HS-5 (cell line): ENCODE data around the gene ELP2.
"Not testable (repeated sequence)": the region's sequence is repeated elsewhere in the genome, so short reads cannot be mapped to it uniquely, and the experiment has no call there.

ENCODE experiments used
- DNase-seq: peaks from one replicate; pipeline ENCODE4 v3.0.0-alpha.2; 2012; ENCODE audit warnings: low read depth

The ELP2 gene, protein sequence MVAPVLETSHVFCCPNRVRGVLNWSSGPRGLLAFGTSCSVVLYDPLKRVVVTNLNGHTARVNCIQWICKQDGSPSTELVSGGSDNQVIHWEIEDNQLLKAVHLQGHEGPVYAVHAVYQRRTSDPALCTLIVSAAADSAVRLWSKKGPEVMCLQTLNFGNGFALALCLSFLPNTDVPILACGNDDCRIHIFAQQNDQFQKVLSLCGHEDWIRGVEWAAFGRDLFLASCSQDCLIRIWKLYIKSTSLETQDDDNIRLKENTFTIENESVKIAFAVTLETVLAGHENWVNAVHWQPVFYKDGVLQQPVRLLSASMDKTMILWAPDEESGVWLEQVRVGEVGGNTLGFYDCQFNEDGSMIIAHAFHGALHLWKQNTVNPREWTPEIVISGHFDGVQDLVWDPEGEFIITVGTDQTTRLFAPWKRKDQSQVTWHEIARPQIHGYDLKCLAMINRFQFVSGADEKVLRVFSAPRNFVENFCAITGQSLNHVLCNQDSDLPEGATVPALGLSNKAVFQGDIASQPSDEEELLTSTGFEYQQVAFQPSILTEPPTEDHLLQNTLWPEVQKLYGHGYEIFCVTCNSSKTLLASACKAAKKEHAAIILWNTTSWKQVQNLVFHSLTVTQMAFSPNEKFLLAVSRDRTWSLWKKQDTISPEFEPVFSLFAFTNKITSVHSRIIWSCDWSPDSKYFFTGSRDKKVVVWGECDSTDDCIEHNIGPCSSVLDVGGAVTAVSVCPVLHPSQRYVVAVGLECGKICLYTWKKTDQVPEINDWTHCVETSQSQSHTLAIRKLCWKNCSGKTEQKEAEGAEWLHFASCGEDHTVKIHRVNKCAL

DNA sequence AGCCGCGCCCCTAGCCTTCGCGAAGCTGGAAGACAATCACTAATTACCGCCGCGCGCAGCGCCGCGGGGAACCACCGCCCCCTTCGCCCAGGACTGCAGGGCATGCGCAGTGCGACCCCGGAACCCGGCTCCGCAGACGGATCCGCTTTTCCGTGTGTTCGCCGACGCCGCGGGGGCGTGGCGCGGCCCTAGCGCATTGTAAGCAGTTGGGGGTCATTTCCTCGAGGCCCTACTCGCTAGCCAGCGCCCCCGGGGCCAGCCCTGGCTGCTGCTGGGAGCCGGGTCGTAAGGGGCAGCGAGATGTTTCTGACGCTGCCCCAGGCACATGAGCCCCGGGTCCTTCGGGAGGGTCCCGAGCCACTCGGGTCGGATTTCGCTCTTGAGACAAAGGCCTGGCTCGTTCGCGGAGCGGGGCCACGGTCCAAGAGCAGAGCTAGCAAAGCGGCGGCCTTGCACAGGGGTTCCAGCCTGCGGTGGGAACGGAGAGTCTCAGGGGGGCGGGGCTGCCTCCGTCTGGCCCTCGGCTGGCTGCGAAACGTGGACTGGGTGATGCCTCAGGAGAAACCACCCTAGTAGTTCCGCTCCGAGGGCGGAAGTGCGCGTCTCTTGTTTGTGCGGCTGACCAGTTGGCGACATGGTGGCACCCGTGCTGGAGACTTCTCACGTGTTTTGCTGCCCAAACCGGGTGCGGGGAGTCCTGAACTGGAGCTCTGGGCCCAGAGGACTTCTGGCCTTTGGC is at the start of gene ELP2, which contains the start of gene SLC39A6:
Gene ELP2, plus strand, starts transcription at position 600 of the 739 bp plus-strand sequence. Its CDS starts 35 bp downstream, at position 635.
Gene SLC39A6, minus strand, starts transcription at position 41 of the 739 bp plus-strand sequence. CDS start 2,333 bp downstream, outside the sequence.
- DNase-seq: peak; percentile 65

DNA sequence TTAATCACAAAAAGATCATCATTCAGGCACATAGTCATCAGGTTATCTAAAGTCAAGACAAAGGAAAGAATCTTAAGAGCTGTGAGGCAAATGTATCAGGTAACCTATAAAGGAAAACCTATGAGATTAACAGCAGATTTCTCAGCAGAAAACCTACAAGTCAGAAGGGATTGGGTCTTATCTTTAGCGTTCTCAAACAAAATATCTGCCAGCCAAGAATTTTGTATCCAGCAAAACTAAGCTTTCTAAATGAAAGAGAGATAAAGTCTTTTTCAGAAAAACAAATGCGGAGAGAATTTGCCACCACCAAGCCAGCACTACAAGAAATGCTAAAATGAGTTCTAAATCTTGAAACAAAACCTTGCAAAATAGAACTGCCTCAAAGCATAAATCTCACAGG is 48.6 kb upstream of the ELP2 start:
- not testable (repeated sequence) for DNase-seq

DNA sequence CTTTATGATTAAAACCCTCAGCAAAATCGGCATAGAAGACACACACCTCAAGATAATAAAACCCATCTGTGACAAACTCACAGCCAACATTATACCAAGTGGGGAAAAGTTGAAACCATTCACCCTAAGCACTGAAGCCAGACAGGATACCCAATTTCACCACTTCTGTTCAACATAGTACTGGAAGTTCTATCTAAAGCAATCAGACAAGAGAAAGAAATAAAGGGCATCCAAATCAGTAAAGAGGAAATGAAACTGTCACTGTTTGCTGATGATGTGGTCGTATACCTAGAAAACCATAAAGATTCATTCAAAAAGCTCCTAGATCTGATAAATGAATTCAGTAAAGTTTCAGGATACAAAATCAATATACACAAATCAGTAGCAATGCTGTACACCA is 46.0 kb upstream of the ELP2 start:
- no peak for DNase-seq

GRCh38 chr18:36085195-36085594 is 44.5 kb upstream of the ELP2 start:
- DNase-seq: no peak

DNA sequence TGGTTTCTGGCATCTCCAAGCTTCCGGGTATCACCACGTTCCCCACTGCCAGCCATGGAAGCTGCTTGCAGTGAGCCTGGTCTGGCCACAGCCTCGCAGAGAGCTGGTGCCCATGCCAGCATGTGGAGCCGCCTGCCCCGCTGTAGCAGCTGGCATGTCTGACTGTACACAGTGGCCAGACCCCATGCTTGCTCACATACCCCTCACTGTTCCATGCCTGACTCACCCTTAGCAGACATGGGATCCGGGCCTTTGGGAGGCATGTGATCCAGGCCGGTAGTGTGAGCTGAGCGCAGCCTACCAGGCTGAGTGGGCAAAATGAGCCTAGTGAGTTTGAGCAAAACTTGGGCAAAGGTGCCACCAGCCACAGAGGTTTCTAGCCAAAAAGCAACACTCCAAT is 43.5 kb upstream of the ELP2 start:
- no peak for DNase-seq

- DNase-seq: no peak
Measured at GRCh38 chr18:36088256-36088655, 41.4 kb upstream of the ELP2 start.

DNA sequence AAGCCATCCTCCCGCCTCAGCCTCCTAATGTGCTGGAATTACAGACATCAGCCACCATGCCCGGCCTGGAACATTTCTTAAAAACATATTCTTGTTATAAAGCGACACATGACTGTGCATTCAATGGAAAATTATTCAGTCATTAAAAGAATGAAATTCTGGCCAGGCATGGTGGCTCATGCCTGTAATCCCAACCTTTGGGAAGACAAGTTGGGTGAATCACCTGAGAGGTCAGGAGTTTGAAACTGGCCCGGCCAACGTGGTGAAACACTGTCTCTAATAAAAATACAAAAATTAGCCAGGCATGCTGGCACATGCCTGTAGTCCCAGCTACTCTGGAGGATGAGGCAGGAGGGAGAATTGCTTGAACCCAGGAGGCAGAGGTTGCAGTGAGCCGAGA is 40.7 kb upstream of the ELP2 start:
- DNase-seq: no peak

- DNase-seq: not testable (repeated sequence)
Measured at GRCh38 chr18:36092116-36092515, 37.6 kb upstream of the ELP2 start.

- no peak for DNase-seq
Measured at GRCh38 chr18:36094431-36094830, 35.3 kb upstream of the ELP2 start.

DNA sequence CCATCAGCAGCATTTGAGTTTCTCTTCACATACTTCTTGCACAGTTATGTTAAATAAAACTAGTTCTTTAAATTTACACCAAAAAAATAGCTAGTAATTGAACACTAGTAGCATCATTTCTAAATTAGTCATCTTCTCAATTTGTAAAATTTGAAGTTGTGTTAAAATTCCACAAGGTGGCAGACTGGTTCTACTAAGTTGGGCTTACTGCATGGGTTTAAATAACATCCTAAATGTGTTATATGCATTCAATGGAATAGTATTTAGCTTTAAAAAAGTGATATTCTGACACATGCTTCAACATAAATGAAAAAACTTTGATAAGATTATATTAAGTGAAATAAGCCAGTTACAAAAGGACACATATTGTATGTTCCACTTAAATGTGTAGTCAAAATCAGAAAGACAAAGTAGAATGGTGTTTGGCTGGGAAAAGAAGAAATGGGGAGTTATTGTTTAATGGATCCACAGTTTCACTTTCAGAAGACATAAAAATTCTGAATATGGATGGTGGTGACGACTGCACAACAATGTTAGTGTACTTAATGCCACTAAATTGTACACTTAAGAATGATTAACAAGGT is 33.7 kb upstream of the ELP2 start:
- peak; percentile 13 for DNase-seq

DNA sequence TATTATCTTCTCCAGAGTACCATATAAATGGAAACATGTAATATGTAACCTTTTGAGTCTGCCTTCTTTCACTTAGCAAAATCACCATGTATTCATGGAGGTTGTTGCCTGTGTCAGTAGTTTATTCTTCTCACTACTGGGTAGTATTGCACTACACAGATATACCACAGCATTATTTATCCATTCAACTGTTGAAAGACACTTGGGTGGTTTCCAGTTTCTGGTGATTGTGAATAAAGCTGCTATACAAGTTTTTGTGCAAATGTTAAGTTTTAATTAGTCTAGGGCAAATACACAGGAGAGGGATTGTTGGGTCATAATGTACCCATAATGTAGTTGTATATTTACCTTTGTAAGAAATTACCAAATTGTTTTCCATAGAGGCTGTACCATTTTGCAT is 32.7 kb upstream of the ELP2 start:
- DNase-seq: no peak

GRCh38 chr18:36099311-36099710 is 30.4 kb upstream of the ELP2 start:
- no peak for DNase-seq

DNA sequence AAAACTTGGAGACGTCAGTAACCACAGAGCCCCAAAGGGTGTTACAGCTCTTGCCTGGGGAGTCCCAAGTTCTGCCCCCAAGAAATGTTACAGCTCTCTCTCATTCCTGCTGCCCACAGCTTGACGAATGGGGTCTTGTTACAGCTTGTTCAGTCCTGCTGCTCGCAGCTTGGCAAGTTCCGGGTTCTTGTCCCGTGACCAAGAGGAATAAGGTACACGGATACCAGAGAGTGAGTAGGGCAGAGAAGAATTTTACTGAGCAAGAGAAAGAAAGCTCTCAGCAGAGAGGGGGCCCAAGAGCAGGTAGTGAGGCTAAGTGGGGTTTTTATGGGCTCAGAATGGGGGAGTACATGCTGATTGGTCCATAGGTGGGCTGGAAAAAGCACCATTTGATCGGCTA is 27.8 kb upstream of the ELP2 start:
- DNase-seq: no peak

- no peak for DNase-seq
Measured at GRCh38 chr18:36104749-36105148, 24.9 kb upstream of the ELP2 start.

GRCh38 chr18:36107477-36107876 is 22.2 kb upstream of the ELP2 start:
- no peak for DNase-seq

DNA sequence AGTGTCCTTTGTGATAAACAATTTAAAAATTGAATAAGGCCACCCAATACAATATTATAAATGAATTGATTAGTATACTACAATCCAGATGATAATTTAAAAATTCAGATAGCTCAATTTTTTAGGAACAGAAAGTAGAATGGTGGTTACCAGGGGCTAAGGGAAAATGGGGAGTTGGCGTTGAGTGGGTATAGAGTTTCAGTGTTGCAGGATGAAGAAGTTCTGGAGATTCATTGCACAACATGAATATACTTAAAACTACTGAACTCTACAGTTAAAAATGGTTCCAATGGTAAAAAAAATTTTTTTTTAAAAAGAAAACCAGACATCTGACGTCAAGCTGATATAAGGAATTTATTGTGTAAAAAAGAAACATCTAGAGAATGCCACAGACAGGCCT is 21.5 kb upstream of the ELP2 start:
- no peak for DNase-seq

DNA sequence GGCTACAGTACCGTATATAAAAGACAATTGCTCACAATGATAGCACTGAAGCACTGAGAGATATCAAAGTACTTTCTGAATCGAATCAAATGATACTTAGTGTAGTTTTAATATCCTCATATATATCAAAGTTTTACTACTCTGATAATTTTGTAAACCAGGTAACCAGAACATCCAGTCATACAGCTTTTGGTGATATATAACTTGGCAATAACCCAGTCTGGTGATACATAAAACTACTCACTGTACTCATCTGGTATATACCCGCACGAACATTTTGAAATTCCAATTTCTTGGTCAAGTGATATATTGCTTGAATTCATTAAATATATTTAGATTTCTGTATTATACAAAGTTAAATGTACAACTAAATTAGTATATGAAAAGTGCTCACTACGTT is 21.1 kb upstream of the ELP2 start:
- no peak for DNase-seq

DNA sequence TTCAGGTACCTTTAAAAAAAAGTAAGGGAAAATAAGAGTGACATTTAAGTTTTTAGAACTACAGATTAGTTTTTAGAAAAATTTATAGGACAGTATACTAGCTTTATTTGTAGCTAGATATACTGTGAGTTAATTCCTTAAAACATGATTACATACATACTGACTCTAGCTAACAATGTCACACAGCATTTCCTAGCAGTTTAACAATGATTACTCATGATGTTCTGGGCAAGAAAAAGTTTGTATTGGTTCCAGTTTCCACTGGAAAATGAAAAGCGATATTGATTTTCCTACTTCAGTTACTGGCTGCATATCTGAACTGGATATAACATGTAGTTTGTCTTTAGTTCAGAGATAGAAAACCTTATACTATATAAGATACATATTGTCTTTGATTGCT is 20.0 kb upstream of the ELP2 start:
- DNase-seq: no peak

GRCh38 chr18:36112302-36112701 is 17.4 kb upstream of the ELP2 start:
- DNase-seq: no peak

- DNase-seq: no peak
Measured at GRCh38 chr18:36114251-36114650, 15.4 kb upstream of the ELP2 start.

GRCh38 chr18:36114738-36115137 is 15.0 kb upstream of the ELP2 start:
- no peak for DNase-seq

- not testable (repeated sequence) for DNase-seq
Measured at GRCh38 chr18:36116771-36117170, 12.9 kb upstream of the ELP2 start.
